GM18526 (cell line): Measurements from ENCODE around the gene DTD1.
A peak's percentile ranks its signal among the peaks of the same experiment; 100 is the strongest.

Source experiments
- POLR2A ChIP-seq: IDR thresholded peaks from 3 replicates; pipeline ENCODE4 v1.6.1; 2011; ENCODE audit not compliant: insufficient read length; ENCODE audit errors: extremely low read depth

The DTD1 gene

DNA sequence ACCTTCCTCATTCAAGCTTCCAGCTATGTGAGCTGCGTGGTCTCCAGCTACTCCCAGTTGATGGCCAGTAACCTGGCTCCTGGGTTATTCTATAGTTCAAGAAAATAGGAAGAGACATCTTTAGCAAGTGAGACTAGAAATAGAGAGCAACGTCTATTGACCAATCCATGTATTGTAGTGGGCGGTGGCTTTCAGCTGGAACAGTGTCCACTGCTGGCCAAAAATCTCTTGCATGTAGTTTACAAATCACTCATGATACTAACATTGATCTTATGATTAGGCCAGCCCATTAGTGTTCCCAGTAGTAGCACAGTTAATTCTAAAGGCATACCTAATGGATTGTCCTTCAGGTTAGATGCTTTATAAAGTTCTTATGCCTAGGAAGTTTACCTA is 166.8 kb downstream of the DTD1 start:
- TF ChIP-seq POLR2A, result no peak

DNA sequence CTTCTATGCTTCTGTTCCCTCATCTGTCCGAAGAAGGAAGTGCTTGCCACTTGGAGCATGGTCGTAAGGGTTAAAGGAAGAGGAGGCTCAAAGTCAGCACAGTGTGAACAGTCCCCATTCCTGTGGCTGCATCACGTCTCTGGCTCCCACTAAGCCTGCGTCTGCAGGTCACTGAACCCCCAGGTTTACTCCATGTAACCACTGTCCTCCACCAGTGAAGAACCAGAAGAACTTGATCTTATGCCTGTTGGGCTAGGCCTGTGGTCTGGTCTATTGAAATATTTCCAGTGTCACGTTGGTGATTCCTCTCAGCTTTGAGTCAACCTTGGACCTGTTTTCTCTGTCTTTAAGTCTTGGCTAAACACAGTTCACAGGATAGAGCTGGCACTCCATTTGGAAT is 179.8 kb downstream of the DTD1 start:
- TF ChIP-seq POLR2A, result no peak

DNA sequence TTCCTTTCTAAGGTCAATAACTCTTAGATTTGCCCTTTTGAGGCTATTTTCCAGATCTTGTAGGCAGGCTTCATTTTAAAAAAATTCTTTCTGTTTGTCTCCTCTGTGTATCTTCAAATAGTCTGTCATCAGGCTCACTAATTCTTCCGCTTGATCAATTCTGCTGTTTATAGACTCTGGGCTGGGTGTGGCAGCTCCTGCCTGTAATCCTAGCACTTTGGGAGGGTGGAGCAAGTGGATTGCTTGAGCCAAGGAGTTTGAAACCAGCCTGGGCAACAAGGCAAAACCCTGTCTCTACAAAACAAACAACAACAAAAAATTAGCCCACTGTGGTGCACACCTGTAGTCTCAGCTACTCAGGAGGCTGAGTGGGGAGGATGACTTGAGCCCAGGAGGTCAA is 185.7 kb downstream of the DTD1 start:
- TF ChIP-seq POLR2A, result no peak

DNA sequence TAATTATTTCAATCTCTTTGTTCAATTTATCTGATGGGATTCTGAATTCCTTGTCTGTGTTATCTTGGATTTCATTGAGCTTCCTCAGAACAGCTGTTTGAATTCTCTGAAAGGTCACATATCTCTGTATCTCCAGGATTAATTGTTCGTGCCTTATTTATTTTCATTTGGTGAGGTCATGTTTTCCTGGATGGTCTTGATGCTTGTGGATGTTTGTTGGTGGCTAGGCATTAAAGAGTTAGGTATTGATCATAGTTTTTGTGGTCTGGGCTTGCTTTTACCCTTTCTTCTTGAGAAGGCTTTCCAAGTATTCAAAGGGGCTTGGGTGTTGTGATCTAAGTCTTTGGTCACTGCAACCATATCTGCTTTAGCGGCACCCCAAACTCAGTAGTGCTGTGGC is 186.4 kb downstream of the DTD1 start:
- no peak for TF ChIP-seq POLR2A

DNA sequence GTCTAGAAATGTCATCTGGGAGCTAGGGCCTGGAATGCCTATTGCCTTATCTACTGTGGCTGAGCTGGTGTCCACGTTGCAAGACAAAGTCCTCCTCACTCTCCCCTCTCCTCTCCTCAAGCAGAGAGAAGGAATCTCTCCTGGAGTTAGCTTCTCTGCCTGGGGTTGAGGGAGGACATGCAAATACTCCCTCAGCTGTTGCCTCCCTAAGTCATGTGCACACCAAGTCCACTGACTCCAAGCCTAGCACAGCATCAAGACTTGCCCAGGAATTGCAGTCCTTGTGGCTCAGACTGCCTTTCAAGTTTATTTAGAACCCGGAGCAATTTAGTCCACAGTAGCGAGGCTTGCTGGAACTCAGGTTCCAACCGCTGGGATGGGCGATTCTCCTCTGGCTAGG is 187.8 kb downstream of the DTD1 start:
- TF ChIP-seq POLR2A, result no peak

DNA sequence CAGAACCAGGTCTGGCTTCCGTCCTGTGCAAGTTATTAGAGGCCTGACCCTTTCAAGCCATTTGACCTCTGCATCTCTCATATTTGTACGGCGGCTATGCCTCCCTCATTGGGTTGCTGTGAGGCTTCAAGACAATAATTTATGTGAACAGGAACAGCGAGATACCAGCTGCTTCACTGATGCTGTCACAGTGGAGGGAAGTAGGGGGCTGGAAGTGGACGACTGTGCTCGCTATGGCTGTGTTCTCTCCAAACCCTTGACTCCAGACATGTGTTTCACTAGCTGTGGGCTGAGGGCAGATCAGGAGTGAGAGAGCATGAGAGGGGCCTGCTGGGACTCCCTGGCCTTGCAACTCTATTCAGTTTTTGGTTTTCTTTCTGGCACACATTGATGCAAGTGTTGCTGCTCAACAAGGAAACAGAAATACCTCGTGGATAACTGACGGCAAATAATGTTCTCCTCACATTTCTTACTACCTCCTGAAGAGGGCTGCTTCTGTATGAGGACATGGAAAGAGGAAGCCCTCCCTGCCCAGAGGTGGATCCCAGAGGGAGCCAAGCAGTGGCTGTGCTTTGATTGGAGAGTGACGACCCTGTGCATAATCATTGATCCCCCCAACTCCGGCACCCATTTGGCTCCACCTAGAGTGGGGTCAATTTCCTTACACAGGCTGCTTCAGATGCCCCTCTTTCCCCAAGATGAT is 191.0 kb downstream of the DTD1 start:
- TF ChIP-seq POLR2A, result no peak

DNA sequence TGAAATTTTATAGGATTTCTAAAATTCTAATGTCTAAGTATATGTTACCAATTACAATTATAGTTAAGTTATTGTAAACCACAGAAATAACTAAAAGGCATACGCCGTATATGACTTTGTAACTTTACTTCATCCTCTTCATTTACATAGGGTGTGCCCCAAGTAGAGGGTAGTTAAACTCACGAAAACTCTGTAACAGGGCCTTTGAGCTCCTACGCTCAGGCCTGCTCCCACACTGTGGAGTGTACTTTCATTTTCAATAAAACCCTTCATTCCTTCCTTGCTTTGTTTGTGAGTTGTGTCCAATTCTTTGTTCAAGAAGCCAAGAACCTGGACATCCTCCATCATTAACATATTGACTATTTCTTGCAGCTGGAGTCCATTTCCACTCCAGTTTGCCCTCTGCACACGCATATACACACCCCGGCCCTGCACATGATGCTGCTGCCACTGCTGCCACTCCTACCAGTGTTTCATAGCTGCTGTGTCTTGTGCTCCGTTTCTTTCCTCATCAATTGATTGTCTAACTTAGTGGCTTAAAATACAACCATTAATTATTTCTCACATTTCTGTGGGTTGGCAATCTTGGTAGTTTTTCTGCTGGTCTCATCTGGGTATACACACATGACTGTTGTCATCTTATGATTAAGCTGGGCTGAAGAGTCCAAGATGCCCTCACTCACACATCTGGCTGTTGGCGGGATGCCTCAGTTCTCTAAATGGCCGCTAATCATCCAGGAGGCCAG is 192.7 kb downstream of the DTD1 start:
- TF ChIP-seq POLR2A, result no peak

DNA sequence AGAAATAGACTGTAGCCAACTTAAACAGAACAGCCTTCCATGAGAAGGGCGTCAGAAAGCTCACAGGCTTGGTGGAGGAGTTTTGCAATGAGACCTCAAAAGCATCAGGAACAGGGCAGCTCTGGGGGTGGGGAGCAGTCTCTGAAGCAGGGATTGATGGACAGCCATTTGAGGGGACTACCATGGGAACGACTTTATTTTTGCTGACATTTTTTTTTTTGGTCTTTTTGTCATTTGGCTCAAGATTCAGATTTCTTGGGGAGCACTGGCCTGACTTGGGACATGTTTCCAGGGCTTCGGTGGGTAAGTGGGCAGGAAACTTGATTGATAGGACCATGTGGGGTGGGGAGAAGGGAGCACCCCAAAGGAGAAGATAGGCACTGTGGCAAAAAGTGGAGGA is 193.7 kb downstream of the DTD1 start:
- TF ChIP-seq POLR2A, result no peak

DNA sequence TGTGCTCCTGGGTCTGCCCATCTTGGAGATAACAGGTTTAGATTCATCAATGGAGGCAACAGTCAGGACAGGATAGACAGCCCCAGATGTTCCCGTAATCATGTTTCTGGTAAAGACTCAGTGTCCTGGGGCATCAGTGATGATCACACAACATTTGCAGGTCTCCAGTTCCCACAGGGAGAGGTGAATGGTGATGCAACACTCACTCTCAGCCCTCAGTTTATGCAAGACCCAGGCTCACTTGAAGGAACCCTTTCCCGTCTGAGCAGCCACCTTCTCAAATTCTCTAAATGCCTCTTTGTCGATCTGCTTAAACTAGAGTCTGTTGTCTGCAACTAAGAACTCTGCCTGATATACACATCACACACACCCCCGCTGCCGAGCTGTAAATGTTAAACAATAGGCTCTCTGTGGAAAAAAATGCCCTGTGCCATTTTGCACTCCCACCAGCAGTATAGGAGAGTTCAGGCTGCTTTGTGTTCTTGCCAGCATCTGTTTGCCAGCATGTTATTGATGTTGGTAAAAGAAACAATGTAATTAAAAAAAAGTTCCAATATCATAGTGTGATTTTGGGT is 195.6 kb downstream of the DTD1 start:
- TF ChIP-seq POLR2A, result no peak

DNA sequence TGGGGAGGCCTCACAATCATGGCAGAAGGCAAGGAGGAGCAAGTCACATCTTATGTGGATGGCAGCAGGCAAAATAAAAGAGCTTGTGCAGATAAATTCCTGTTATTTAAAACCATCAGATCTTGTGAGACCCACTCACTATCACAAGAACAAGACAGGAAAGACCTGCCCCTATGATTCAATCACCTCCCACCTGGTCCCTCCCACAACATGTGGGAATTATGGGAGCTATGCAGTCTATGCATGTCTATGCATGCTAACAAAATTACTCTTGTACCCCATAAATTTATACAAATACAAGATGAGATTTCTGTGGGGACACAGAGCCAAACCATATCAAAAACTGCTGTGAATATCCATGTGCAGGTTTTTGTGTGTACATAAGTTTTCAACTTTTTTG is 200.2 kb downstream of the DTD1 start:
- TF ChIP-seq POLR2A, result no peak

DNA sequence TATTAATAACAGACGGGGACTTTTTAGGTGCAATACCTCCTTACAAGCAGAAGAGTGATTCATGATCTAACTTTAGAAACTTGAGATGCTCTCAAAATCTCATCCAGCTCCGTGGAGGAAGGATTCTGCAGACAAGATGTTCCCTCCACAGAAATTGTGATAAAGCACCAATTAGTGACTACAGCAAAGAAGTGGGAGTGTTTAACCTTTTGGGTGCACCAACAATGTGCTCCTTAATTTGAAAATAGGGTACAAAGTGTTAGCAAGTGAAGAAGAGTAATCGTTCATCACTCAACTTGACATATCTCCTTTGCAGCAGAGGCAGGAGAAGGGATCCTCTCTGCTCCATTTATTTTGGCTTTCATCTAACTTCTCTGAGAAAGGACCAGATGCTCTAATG is 202.9 kb downstream of the DTD1 start:
- TF ChIP-seq POLR2A, result no peak

DNA sequence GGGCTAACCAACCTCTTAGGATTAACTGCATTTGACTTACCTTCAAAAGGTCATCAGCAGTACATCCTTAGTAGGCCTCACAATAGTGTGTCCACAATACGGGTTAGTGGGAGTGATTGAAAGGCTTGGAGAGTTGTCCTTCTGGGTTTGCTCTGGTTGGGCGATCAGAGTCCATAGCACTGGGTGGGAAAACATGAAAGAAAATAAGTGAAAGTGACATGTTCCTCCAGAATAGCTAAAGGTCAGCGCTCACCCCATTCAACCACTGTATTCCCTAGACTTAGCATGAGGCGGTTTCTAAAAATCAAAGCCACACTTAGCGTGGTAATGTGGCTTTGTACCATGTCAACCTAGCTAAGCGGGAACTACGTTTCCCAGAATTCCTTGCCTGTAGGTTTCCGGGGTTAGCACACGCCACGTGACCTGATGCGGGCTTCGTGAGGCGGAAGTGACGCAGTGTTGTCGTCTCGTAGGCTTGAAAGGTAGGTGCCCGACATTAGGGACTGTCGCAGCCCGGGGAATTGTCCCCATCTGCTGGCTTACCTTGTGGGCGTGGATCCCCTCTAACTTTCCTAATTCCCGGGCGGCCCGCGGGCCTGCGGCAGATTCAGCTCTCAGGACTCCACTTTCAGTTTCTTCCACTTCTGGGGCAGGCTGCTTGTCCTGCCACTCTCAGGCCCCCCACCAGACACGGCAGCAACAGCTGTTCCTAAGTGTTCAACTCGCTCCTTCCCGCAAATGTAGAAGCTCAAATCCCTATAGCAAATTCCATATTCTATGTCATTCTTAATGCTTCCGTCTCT is 206.0 kb downstream of the DTD1 start:
- peak; percentile 76 for TF ChIP-seq POLR2A

DNA sequence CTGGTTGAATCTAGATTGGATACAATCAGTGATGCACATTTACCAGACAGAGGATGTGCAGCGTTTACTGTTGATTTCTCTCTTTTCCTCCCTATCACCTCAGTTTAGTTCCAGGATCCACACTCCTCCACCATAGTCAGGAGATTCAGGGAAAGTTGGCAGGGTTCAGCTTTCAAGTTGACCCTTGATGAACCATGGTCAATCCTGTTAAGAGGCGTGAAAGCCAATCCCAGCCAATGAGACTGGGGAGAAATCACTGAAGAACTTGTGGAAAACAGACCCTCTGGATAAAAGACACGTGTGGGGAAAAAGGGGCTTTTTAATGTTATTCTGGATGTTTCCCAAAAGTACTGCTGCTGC is 206.6 kb downstream of the DTD1 start:
- no peak for TF ChIP-seq POLR2A

DNA sequence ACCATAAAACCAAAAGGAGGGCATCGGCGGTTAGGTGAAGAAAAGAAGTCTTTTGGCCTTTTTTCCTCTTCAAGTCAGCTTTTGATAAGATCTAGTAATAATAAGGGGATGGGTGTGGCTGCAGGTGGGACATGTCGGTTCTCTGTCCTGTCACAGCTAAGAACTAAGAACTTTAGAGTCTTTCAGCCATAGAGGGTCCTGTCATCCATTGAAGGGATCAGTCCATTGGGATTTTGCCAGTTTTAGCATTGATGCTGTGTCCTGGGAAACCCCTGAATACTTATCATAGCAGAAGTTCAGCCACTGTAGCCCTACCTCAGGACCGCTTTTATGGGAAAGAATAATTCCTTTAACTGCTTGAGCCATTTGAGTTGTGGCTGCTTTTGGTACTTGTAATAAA is 207.5 kb downstream of the DTD1 start:
- TF ChIP-seq POLR2A, result no peak

DNA sequence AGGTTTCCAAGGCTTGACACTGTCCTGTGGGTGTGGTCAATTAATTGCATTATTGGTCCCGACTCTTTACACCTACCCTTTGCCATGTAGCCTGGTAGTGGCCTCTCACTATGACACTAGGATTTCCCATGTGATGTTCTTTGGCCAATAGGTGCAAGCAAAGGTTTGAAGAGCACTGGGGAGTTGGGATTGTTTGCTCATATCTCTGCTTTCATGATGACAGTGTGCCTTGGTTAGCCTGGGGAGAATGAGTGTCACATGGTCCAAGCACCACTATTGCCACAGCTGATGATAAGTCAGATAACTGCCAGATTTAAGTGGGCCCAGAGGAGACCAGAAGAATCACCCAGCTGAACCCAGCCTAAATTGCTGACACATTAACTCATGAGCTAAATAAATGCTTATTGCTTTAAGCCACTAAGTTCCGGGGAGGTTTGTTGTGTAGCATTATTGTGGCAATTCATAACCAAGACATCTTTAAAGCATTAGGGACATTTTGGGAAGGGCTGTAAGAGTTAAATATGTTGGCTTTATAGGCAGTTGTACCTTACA is 208.5 kb downstream of the DTD1 start:
- no peak for TF ChIP-seq POLR2A
